Vagina (tissue), 2 donors: ENCODE data around the gene MSRB1. TPM values are rescaled to one million over a fixed set of nuclear protein-coding genes. Genes with fewer than 3 reads are reported as not detected.
A peak's percentile ranks its signal among the peaks of the same experiment; 100 is the strongest.

Experiments used
- DNase-seq, 2 donors: peaks; one replicate each; pipeline ENCODE4 v3.0.0-alpha.2; 2017; ENCODE audit errors: extremely low spot score in 2 of 2
- H3K27ac ChIP-seq: fragments of 200-600 bp; sonication (generic); one replicate; pipeline ENCODE4 v1.5.1; 2019
- H3K27me3 ChIP-seq: fragments of 200-600 bp; sonication (generic); one replicate; pipeline ENCODE4 v1.5.1; 2019
- H3K36me3 ChIP-seq, 2 donors: fragments of 200-600 bp; sonication (generic); one replicate each; pipeline ENCODE4 v1.5.1; 2017 to 2019
- H3K4me1 ChIP-seq: fragments of 200-600 bp; sonication (generic); one replicate; pipeline ENCODE4 v1.5.1; 2019
- H3K4me3 ChIP-seq, 2 donors: fragments of 200-600 bp; sonication (generic); 1 replicate in 1 of 2; 2 replicates in 1 of 2; pipeline ENCODE4 v1.5.1; 2016 to 2019
- H3K9me3 ChIP-seq: fragments of 200-600 bp; sonication (generic); one replicate; pipeline ENCODE4 v1.5.1; 2019
- CTCF ChIP-seq, 3 experiments: fragments of 450-650 bp in 2 of 3; fragments of 200-600 bp in 1 of 3; sonication (generic) in 1 of 3; IDR thresholded peaks; one replicate each; pipeline ENCODE4 v1.5.1; 2017 to 2019; ENCODE audit warnings: antibody characterized with exemption in 3 of 3, mild to moderate bottlenecking in 2 of 3, moderate library complexity in 2 of 3
- POLR2A ChIP-seq, 2 donors: fragments of 450-650 bp; IDR thresholded peaks; one replicate each; pipeline ENCODE4 v1.6.1; 2017; ENCODE audit warnings: antibody characterized with exemption in 2 of 2, mild to moderate bottlenecking in 2 of 2, moderate library complexity in 2 of 2
- POLR2AphosphoS5 ChIP-seq, 2 donors: sonication (generic); formaldehyde crosslinking; IDR thresholded peaks; one replicate each; pipeline ENCODE4 v1.9.0; 2017; ENCODE audit warnings: antibody characterized with exemption in 2 of 2, mild to moderate bottlenecking in 2 of 2, low read depth in 1 of 2; ENCODE audit not compliant: insufficient read depth in 1 of 2
- intact Hi-C: fragments of 100-400 bp; cut with DNase I; formaldehyde crosslinking; loops from one replicate; pipeline ENCODE4 v1.15.1; 2023
- total RNA-seq: library from RNA; depleted of rRNA; stranded (reverse); fragments of >200 nt; gene quantifications from one replicate; pipeline ENCODE4 v1.2.3, GENCODE V29; 2016

MSRB1 gene
- total RNA-seq, 1 donor from 2014 or later, result 53.0 TPM

GRCh38 chr16:1990351-1991134, 47.5 kb upstream of the MSRB1 start:
- Histone ChIP-seq H3K9me3 (no peaks in the 10 kb centered on the region), H3K27ac (no peak overlapping the region), H3K27me3 (peaks cover 9% of the 10 kb centered on the region), H3K4me3 (peak overlapping the region; percentile 20 to 25), H3K4me1 (peaks cover 24% of the 10 kb centered on the region), H3K36me3 (peaks cover 0 to 13% of the 10 kb centered on the region in 2 donors)
- intact Hi-C loops, result no loop called here
- TF ChIP-seq POLR2AphosphoS5 (IDR thresholded peaks at IDR 0.05; ENCODE audit: insufficient read depth in 1 of 2, low read depth in 1 of 2) (no peak), CTCF (IDR thresholded peaks at IDR 0.05) (no peak), POLR2A (IDR thresholded peaks at IDR 0.05) (no peak)
- no peak for DNase-seq

- no peak for DNase-seq
- peak overlapping the region; percentile 20 to 25 for H3K4me3 ChIP-seq
- H3K36me3 ChIP-seq, result peaks cover 0 to 13% of the 10 kb centered on the region in 2 donors
- no peak for TF ChIP-seq POLR2AphosphoS5 (IDR thresholded peaks at IDR 0.05; ENCODE audit: insufficient read depth in 1 of 2, low read depth in 1 of 2)
- no peak for TF ChIP-seq POLR2A (IDR thresholded peaks at IDR 0.05)
- TF ChIP-seq CTCF (IDR thresholded peaks at IDR 0.05), result no peak
- intact Hi-C loops, result no loop called here
- H3K27ac ChIP-seq, result no peak overlapping the region
- peaks cover 9% of the 10 kb centered on the region for H3K27me3 ChIP-seq
- H3K4me1 ChIP-seq, result peaks cover 29% of the 10 kb centered on the region
- no peaks in the 10 kb centered on the region for H3K9me3 ChIP-seq
Observed at GRCh38 chr16:1990101-1990350, 47.0 kb upstream of the MSRB1 start.

GRCh38 chr16:1989209-1990100, 46.5 kb upstream of the MSRB1 start, which contains the start of gene SYNGR3:
TSS of gene SYNGR3 (plus strand) at chr16:1989970. CDS start at chr16:1990103, 133 bp downstream.
- Histone ChIP-seq H3K27me3 (peaks cover 9% of the 10 kb centered on the region), H3K4me3 (peak within 1 kb of the TSS; percentile 20 to 25), H3K4me1 (peaks cover 35% of the 10 kb centered on the region), H3K9me3 (no peaks in the 10 kb centered on the region), H3K36me3 (peaks cover 0 to 13% of the 10 kb centered on the region in 2 donors), H3K27ac (no peak within 1 kb of the TSS)
- DNase-seq, result no peak
- intact Hi-C loops, result no loop called here
- TF ChIP-seq POLR2A (IDR thresholded peaks at IDR 0.05), result no peak

GRCh38 chr16:1987198-1987597, 44.2 kb upstream of the MSRB1 start:
- Histone ChIP-seq H3K27ac (no peak overlapping the region), H3K36me3 (peaks cover 0 to 13% of the 10 kb centered on the region in 2 donors), H3K4me1 (peaks cover 43% of the 10 kb centered on the region), H3K9me3 (no peaks in the 10 kb centered on the region), H3K4me3 (no peak overlapping the region), H3K27me3 (peaks cover 9% of the 10 kb centered on the region)
- DNase-seq, result no peak
- TF ChIP-seq POLR2A (IDR thresholded peaks at IDR 0.05) (no peak), POLR2AphosphoS5 (IDR thresholded peaks at IDR 0.05; ENCODE audit: insufficient read depth in 1 of 2, low read depth in 1 of 2) (no peak), CTCF (IDR thresholded peaks at IDR 0.05) (no peak)
- intact Hi-C loops, result no loop called here

- intact Hi-C loops, result no loop called here
- peaks cover 27% of the 10 kb centered on the region for H3K4me1 ChIP-seq
Observed at GRCh38 chr16:1985466-1986150, 42.6 kb upstream of the MSRB1 start.

More at GRCh38 chr16:1985466-1986150, 42.6 kb upstream of the MSRB1 start:
- TF ChIP-seq POLR2AphosphoS5 (IDR thresholded peaks at IDR 0.05; ENCODE audit: insufficient read depth in 1 of 2, low read depth in 1 of 2), result no peak
- TF ChIP-seq POLR2A (IDR thresholded peaks at IDR 0.05), result no peak
- TF ChIP-seq CTCF (IDR thresholded peaks at IDR 0.05), result no peak
- H3K36me3 ChIP-seq, result peaks cover 0 to 13% of the 10 kb centered on the region in 2 donors
- H3K27ac ChIP-seq, result no peak overlapping the region
- H3K9me3 ChIP-seq, result no peaks in the 10 kb centered on the region
- H3K4me3 ChIP-seq, result no peak overlapping the region
- no peak for DNase-seq
- H3K27me3 ChIP-seq, result peaks cover under 1% of the 10 kb centered on the region
